GM18517 (cell line): ENCODE results near the gene SLFN12L.
"Not testable (repeated sequence)": the region's sequence is repeated elsewhere in the genome, so short reads cannot be mapped to it uniquely, and the experiment has no call there.

Experiments used
- ATAC-seq: cut with Tn5 transposase; IDR thresholded peaks from one replicate; pipeline ENCODE4 v1.9.1; 2021; ENCODE audit warnings: mild to moderate bottlenecking, moderate library complexity; ENCODE audit not compliant: unreplicated experiment

The SLFN12L gene

DNA sequence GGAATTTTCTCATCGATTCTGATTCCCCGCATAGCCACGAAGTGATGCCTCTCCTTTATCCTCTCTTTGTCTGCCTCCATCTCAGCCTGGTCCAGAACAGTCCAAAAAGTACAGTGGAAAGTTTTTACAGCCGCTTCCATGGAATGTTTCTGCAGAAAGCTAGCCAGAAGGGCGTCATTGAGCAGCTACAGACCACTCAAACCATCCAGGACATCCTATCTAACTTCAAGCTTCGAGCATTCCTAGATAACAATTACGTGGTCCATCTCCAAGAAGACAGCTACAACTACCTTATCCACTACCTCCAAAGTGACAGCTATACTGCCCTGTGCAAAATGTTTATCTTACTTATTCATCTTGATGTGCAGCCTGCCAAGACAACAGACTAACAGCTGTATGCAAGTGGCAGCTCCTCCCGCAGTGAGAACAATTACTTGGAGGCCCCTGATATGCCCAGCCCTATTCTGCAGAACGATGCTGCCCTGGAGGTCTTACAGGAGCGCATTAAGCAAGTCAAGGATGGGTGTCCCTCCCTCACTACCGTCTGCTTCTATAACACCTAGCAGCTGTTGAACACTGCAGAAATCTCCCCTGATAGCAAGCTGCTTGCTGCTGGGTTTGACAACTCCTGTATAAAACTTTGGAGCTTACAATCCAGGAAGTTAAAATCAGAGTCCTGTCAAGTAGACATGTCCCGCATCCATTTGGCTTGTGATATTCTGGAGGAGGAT is 38.9 kb downstream of the SLFN12L start:
- no peak for ATAC-seq

DNA sequence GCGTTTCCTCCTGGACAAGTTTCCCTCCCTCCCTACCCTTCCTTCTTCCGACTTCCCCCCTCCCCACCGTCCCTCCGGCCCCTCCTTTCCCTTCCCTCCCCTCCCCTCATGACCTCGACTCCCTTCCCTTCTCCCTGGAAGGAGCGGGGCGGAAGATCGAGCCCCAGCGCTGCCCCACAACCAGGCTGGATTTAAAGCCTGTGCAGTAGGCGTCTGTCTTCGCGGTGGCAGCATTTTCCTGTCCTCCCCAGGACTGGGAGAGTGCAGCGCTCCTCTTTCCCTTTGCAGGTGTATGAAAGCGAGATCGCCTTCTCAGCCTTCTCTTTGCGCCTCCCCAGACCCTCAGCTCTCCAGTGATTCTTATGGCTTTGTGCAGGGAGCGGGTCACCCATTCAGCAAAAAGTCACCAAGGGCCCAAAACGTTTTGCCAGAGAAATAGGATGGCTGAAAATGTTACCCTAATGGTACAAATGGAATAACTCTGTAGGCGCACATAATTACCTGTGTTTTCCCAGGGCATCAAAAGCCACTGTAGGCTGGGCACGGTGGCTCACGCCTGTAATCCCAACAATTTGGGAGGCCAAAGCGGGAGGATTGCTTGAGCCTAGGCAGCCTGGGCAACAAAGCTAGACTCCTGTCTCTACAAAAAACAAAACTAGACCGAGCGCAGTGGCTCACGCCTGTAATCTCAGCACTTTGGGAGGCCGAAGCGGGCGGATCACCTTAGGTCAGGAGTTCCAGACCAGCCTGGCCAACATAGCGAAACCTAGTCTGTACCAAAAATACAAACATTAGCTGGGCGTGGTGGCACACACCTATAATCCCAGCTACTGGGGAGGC is 40.8 kb downstream of the SLFN12L start:
- no peak for ATAC-seq

DNA sequence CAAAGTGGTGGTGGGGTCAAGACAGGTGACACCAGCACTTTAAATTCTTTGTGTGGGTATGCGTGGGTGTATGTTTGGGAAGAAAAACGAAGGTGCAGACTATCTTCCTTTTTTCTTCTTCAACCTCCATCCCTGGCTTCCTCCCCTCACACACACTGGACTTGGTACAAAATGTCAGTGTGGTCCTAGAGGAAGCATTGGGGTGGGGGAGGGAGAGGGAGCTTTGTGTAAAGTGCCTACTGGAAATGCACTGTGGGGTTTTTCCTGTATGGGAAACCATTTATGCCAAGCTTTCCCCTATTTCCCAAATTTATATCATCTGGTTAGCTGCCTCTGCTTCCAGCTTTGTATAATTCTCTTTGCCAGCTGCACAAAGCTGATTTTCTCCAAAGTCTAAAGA is 44.4 kb downstream of the SLFN12L start:
- no peak for ATAC-seq

DNA sequence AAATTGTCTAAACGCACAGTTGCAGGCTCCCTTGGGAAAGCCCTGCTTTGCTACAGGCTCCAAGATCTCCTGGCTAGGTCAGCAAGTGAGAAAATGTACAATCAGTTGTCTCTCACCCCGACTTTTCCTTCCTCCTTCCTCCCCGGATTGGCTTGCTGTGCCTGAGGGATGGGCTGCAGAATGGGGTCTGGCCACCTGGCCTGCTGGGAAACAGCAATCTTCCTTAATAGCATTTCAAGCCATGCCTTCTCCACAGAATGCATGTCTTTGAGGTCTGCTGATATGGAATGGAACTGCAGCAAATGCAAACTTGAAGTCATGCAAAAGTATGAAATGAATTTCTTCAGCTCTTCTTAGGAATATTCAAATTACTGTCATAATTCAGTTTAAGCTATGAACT is 46.1 kb downstream of the SLFN12L start:
- no peak for ATAC-seq

DNA sequence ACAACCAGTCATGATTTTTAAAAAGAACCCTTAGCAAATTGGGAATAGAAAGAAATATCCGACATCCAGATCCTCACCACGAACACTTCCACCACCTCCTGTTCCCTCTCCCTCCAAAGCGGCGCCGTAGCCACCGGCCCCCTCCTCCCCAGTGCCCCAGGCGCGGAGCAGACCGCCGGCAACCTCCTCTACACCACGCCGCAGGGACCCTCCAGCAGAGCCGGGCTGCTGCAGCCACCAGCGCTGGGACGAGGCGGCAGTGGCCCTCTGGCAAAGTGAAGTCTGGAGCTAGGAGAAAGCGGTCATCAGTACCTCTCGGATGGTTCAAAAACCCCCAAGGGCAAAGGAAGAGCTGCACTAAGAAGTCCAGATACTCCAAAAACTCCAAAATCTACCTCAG is 47.5 kb downstream of the SLFN12L start:
- ATAC-seq, result no peak

DNA sequence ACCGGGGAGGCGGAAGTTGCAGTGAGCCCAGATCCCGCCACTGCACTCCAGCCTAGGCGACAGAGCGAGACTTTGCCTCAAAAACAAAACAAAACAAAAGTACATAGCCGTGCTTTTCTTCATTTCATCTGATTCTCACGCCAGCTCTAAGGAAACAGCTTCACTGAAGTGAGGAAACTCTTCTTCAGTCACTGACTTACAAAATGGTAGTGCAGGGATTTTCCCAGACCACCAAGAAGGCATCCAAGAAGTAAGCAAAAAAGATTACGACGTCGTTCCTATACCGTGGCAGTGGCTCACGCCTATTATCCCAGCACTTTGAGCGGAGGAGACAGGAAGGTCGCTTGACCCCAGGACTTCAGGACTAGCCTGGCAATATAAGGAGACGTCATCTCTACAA is 48.5 kb downstream of the SLFN12L start:
- ATAC-seq, result no peak

DNA sequence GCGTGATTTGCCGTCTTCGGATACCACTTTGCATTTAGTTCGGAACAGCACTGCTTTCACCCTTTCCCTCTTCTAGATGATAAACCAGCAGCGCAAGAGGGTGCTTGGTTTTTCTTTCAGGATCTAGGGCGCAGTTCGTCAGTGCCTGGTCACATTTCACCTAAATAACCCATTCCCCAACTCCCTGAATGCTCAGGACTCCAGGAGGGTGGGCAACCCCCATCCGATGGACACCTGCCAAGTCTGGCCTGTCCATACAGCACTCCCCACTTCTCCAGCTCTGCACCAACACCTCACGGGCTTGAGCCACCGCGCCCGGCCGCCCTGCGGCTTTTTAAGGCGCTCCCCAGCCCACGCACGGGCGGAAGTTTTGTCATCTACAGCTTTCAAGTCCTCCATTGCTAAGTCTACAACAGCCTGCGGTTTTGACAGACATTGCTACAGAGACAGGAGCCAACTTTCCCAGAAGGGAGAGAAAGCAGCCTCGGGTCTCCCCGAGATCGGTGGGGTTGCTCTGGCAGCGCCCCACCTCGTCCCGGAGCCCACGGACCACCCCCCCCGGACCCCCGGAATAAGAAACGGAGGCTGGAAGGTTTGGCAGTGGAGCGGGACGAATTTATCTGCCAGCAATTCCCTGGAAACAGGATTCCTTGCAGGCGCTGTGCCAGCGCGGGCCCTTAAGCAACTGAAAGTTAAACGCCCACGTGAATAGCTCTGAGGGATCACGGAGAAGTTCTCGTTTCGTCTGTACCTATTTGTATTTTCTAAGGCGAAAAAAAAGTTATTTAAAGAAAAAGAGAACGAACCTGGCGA is 50.4 kb downstream of the SLFN12L start:
- ATAC-seq, result no peak

DNA sequence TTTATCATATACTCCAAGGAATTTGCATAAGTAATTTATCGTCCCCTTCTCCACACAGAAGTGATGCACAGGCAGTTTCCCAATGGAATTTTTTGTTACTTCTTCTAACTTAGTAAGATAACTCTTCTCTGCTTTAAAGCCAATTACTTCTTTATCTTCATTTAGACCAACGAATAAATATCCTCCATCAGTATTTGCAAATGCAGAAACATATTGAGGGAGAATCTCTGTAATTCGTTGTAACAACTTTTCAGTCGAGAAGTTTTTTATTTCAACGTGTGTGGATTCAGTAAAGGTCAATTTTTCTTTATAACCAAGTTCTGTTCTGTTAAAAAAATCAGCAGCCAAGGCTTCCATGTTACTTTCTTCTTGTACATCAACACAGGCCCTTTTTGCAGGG is 58.2 kb downstream of the SLFN12L start:
- ATAC-seq, result no peak

DNA sequence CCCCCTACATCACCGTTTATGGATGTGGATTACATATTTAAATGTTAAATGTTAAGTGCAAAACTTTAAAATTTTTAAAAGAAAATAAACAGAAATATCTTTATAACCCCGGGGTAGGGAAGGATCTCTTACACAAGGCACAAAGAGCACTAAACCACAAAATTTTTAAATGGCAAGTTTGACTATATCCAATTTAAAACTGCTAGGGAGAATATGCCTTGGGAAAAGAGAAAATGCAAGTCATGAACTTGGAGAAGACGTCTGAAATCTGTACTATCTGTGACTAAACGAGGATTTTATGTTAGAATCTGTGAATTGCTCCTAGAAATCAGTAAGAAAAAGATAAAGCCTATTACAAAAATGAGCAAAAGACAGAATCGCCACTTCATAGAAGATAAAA is 60.2 kb downstream of the SLFN12L start:
- ATAC-seq, result no peak

DNA sequence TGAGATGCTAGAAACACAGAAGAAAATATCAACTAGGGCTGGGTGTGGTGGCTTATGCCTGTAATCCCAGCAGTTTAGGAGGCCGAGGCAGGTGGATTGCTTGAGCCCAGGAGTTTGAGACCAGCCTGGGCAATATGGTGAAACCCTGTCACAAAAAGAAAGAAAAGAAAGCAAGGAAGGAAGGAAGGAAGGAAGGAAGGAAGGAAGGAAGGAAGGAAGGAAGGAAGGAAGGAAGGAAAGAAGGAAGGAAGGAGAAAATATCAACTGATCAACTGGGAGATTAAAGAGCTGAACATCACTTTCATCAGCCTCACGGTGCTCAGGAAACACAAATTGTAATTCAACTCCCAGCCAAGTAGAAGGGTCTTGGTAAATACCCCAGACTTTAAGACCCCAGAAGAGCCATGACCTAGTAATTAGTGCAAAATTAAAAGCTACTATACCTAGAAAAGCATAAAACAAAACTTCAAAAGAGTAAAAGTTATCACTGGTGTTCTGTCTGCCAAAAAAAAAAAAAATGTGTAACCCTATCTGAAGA is 61.1 kb downstream of the SLFN12L start:
- ATAC-seq, result no peak

DNA sequence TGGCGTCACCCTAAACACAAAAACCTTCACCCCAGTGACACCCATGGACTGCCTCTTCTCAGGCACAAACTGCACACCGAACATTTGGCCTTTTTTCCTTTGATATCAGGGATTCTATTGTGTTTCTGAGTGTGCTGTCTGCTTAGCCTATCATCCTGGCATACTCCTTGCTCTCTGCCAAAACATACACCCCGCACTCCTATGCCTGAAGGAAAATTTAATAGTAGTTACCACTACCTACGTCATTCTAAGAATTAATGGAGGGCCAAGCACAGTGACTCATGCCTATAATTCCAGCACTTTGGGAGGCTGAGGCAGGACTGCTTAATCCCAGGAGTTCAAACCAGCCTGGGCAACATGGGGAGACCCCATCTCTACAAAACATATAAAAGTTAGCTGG is 69.0 kb downstream of the SLFN12L start:
- no peak for ATAC-seq

DNA sequence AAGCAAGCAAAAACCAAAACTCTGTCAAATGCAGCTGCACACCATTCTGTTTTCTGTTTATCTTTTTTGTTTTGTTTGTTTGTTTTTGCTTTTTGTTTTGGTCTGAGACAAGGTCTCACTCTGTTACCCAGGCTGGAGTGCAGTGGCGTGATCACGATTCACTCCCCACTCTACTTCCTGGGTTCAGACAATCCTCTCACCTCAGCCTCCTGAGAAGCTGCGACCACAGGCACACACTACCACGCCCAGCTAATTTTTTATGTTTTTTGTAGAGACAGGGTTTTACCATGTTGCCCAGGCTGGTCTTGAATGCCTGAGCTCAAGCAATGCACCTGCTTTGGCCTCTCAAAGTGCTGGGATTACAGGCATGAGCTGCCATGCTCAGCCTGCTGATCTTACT is 69.7 kb downstream of the SLFN12L start:
- no peak for ATAC-seq

DNA sequence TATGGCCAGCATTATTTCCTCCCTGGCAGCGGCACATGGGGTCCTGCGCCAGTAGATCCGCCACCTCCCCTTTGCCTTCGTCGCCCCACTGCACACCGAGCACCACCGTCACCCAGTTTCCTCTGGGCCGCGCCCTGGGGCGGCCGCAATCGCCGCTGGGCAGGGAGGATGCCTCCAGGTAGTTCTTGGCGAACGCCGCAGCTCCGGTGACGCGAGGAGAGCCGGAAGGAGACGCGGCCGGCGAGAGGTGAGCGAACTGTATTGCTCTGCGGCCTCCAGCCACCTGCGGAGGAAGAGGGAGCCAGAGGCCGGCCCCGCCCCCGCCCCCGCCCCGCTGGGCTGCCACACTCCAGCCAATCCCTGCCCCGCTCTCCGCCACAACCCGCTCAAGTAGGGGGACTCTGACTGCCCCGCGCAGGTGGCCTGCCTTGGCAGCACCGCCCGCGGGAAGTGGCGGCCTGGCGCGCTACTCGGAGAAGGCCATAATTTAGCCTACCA is 77.1 kb downstream of the SLFN12L start:
- ATAC-seq, result peak; percentile 74

DNA sequence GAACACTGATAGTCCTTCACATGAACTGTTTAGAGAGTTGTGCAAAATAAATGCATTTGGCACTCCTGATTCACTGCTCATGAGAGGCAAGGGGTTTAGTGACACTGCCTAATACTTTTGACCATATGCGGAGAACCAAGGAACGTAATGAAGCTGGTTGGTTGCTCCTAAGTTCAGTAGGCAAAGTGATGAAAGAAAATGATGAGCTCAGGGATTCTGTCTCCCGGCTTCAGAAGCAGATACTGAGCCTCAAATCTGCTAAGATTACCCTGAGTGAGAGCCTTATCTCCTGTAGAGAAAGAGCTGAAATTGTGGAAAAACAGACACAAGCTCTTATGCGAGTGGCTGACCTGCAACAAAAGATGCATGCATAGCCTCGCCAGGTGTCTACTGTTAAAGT is 83.4 kb downstream of the SLFN12L start:
- not testable (repeated sequence) for ATAC-seq

DNA sequence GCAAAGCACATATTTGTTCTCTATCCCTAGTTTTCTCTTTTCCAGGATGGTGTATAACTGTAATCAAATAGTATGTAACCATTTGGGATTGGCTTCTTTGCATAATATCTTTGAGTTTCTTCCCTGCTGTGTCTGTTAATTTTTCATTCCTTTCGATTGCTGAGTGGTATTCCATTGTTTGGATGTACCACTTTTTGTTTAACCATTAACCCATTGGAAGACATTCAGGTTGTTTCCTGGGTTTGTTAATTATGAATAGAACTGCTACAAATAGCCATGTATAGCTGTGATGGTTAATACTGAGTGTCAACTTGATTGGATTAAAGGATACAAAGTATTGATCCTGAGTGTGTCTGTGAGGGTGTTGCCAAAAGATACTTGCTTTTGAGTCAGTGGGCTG is 84.3 kb downstream of the SLFN12L start:
- ATAC-seq, result no peak

DNA sequence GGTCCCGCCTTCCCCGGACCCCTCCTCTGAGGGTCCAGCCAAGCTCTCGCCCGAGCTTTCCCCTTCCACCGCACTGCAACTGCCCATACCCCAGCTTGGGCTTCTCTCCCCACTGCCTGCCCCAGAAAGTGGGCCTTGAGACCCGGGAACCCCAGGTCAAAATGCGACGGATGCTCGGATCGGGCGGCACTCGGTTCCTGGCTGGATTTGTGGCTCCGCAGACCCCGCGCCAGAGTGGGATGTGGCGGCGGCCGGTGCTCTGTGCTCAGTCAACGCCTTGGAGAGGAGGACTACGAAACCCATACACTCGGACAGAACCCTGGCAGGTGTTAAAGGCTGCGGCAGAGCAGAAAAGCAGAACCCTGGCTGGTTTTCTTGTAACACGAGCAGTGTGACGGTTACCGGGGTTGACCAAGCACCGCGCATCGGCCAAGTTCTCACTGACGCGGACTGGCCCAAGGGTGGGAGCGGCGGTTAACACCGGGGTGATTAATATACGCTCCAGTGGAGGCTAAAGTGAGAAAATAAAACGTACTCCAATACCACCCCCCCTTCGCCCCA is 88.0 kb downstream of the SLFN12L start:
- peak; percentile 38 for ATAC-seq

DNA sequence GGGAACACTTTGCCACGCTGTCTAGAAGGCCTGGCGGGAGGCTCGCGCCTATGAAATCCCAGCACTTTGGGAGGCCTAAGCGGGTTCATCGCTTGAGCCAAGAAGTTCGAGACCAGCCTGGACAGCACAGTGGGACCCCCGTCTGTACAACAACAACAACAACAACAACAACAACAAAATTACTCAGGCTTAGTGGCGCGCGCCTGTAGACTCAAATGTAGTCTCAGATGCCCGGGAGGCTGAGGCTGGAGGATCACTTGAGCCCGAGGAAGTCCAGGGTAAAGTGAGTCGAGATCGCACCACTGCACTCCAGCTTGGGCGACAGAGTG is 88.6 kb downstream of the SLFN12L start:
- no peak for ATAC-seq

DNA sequence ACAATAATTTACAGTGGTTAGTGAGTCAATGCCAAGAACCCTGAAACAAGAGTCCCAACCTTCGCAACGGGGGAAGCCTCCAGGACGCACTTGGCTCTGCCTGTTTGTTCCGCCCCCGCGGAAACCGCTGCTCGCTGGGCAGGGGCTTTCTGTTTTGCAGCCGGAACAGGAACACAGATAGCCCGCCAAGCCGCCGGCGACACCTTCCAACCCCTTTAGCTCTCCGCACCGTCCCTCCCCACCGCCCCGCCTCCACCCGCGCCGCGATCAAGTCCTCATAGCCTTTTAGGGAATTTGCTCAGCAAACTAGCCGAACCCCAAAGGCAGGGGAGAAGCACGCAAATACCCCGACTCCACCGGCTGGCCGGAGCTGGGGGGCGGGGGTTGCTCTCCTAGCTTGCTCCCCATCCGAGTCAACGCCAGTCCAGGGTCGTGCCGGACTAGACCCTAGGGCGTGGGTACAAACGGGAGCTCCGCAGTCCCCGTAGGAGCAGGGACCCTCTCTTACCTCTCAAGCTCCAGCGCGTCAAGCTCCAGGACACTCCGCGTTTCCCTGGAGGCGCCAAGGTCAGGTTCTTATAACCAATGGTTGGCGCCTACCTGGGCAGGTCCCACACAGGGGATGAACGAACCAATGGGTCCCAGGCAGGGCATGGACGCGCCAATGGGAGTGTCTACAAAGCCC is 89.1 kb downstream of the SLFN12L start, which contains the start of gene SLFN13:
Gene SLFN13 (minus strand): TSS at position 553 of the 685 bp plus-strand sequence. CDS start 3,086 bp downstream, outside the sequence.
- peak; percentile 65 for ATAC-seq

DNA sequence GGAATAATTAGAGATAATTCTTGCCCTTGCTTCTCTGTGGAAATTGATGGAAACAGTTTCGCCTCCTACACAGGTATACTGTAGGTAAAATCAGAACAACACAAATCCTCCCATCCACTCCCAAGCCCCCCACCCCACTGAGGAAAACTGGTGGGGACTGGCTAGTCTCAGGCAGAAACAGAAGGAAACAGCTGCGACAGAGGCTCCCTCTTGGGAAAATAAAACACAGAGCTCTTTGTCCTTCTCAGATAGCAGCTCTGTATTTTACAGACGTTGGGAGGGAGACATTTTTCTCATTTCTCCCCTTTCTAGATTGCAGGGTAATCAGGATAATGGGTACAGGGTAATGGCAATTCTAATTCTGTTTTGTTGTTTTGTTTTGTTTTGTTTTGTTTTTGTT is 90.0 kb downstream of the SLFN12L start:
- no peak for ATAC-seq

DNA sequence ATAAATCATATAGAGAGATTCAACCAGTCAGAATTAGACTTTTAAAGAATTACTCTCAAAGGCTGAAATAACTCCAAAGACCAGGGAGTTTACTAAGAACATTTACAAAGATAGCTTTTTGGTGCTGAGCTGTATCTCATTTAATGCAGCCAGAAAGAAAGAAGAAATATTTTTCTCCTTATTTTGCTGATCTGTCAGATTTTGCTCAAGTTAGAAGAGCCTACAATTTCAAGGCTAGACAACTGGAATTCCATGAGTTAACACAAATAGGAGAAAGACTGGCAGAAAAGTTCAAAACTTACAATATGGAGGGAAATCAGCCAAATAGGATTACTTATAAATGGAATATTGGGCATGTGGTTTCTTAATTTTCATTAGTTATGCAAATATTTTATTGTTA is 99.0 kb downstream of the SLFN12L start:
- no peak for ATAC-seq
